Glutamatergic neuron (in vitro differentiated cells): ENCODE data around the gene RBMS1. TPM values are rescaled to one million over a fixed set of nuclear protein-coding genes. Genes with fewer than 3 reads are reported as not detected.

ENCODE experiments used
- DNase-seq: peaks from one replicate; pipeline ENCODE4 v3.0.0; 2022
- H3K27ac Mint-ChIP-seq: one replicate; pipeline ENCODE4 v1.8.0; 2020; ENCODE audit warnings: mild to moderate bottlenecking, mixed read lengths, inconsistent platforms; ENCODE audit not compliant: unreplicated experiment
- H3K27me3 Mint-ChIP-seq: one replicate; pipeline ENCODE4 v1.8.0; 2020; ENCODE audit warnings: mild to moderate bottlenecking, moderate library complexity, mixed read lengths, inconsistent platforms; ENCODE audit not compliant: unreplicated experiment
- H3K36me3 Mint-ChIP-seq: one replicate; pipeline ENCODE4 v1.8.0; 2020; ENCODE audit warnings: mild to moderate bottlenecking, mixed read lengths, inconsistent platforms; ENCODE audit not compliant: unreplicated experiment
- H3K4me1 Mint-ChIP-seq: one replicate; pipeline ENCODE4 v1.8.0; 2020; ENCODE audit warnings: mild to moderate bottlenecking, low read depth, mixed read lengths, inconsistent platforms; ENCODE audit not compliant: unreplicated experiment
- H3K4me3 Mint-ChIP-seq: one replicate; pipeline ENCODE4 v1.8.0; 2020; ENCODE audit warnings: mild to moderate bottlenecking, mixed read lengths, inconsistent platforms; ENCODE audit not compliant: unreplicated experiment
- H3K9me3 Mint-ChIP-seq: one replicate; pipeline ENCODE4 v1.8.0; 2020; ENCODE audit warnings: mild to moderate bottlenecking, moderate library complexity, mixed read lengths, inconsistent platforms; ENCODE audit not compliant: unreplicated experiment
- CTCF ChIP-seq: fragments of 200-600 bp; sonication (generic); IDR thresholded peaks from one replicate; pipeline ENCODE4 v1.5.0; 2021; ENCODE audit not compliant: partially characterized antibody, unreplicated experiment
- total RNA-seq: library from RNA; stranded (reverse); fragmentation: NEBNext Ultra II Directional; extraction: Animal tissue kit (Norgen Biotek cat#: 25700); gene quantifications from one replicate; pipeline ENCODE4 v1.2.1, GENCODE V29; 2021; ENCODE audit not compliant: unreplicated experiment

The RBMS1 gene
- total RNA-seq, 1 donor from 2014 or later = 142 TPM

DNA sequence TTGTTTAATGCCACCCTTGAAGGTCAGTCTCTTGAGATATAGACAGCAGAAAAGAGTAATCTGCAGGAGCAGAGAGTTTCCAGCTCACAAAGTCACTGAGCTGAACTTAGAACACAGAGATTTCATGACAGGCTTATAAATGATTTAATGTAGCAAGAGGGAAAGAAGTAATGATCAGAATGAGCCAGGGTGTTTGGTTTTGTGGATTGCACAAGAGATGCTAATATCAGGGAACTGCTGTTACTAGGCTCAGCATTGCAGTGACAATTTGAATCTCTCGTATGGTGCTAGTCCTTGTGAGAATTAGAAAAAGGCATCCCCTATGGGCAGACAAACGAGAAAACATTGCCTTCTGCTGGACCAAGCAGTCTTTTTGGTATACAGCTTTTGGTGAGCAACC is 231.9 kb downstream of the RBMS1 start:
- DNase-seq = no peak
- TF ChIP-seq CTCF = no peak
- no peaks in the 10 kb centered on the region for H3K36me3 Mint-ChIP-seq
- peaks cover 1% of the 10 kb centered on the region for H3K9me3 Mint-ChIP-seq
- H3K27ac Mint-ChIP-seq = no peak overlapping the region
- H3K27me3 Mint-ChIP-seq = peaks cover 2% of the 10 kb centered on the region
- H3K4me1 Mint-ChIP-seq = peaks cover 14% of the 10 kb centered on the region
- H3K4me3 Mint-ChIP-seq = no peak overlapping the region

DNA sequence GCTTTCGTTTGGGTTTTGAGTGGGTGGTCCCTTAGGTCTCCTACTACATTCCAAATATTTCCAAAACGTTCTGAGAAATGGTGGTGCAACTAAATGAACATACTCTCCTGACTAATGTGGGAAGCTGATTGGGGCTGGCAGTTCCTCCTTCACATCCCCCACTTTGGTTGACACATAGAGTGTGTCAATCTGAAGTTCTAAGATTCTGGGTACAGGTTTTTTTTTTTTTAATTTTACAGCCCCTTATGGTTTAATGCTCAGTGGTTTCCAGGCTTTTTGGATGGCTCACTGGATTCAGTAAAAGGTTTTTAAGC is 235.2 kb downstream of the RBMS1 start:
- DNase-seq = no peak
- H3K4me1 Mint-ChIP-seq = peaks cover 14% of the 10 kb centered on the region
- H3K36me3 Mint-ChIP-seq = no peaks in the 10 kb centered on the region
- no peak overlapping the region for H3K4me3 Mint-ChIP-seq
- H3K27me3 Mint-ChIP-seq = peaks cover 2% of the 10 kb centered on the region
- peaks cover 1% of the 10 kb centered on the region for H3K9me3 Mint-ChIP-seq
- TF ChIP-seq CTCF = no peak
- no peak overlapping the region for H3K27ac Mint-ChIP-seq

DNA sequence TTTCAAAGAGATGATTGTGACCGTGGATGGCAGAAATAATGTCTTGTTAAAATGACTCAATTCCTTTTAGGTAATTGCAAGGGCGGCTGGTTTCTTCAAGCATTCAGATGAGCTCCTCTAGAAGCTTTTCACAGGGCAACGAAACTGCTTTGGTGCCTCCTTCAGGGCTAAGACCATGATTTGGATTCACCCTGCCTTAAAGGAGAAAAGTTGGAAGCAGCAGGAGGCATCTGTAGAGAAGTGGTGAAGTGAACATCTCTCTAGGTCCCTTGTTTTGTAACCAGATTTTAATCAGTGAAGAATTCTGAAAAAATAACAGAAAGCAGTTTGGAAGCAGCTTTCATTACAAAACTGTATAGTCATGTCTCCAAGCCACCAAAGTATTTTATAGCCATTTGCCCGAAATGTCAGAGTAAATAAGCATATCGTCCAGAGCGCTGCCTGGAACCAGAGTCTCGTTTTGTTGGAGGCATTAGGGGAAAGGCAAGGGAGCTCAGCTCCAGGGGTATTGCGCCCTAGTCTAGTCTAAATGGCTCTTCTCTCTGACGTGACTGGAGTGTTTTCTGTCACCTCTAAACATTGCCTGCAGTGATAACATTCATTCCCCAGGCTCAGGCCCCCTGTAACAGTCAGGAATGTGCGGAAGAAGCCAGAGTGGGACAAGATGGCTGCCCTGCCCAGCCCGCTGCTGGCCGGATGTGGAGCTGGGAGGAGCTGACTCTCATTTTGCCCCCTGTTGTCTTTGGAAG is 235.7 kb downstream of the RBMS1 start:
- DNase-seq = no peak
- Mint-ChIP-seq H3K27me3 (peaks cover 2% of the 10 kb centered on the region), H3K4me1 (peaks cover 14% of the 10 kb centered on the region), H3K36me3 (no peaks in the 10 kb centered on the region), H3K27ac (no peak overlapping the region), H3K9me3 (peaks cover 1% of the 10 kb centered on the region), H3K4me3 (no peak overlapping the region)
- TF ChIP-seq CTCF = no peak

DNA sequence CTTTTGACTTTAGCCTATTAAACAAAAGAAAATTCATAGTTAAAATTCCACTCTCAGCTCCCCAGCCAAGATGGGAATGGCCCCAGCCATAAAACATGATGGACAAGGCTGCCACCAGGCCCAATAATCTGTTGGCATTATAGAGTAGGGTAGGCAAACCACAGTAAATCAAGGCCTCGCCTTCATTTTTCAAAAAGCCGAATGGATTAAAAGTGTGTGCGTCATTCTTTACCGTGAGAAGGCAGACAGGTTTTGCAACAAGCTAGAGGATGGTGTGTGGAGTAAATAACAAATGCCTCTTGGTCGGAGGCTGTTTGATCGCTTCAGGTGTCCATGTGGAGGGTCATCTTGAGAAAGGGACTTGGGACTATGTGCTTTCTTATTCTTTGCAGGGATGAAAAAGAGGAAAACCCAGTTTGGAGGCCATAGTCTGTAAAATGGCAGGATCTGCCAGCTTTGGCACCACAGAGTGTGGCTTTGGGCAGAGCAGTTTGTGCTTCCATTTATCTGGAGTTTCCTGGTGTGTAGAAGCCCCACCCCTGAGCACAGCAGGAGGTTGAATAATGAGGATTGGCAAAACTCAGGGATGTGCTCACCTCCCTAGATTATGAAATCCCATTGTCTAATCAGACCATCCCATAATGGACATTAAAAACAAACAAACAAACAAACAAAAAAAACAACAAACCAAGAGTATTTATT is 236.4 kb downstream of the RBMS1 start:
- Mint-ChIP-seq H3K4me1 (peaks cover 11% of the 10 kb centered on the region), H3K27ac (no peak overlapping the region), H3K4me3 (no peak overlapping the region)

More for the DNA sequence above, 236.4 kb downstream of the RBMS1 start:
- DNase-seq = no peak
- H3K36me3 Mint-ChIP-seq = no peaks in the 10 kb centered on the region
- no peak for TF ChIP-seq CTCF
- H3K9me3 Mint-ChIP-seq = peaks cover 1% of the 10 kb centered on the region
- H3K27me3 Mint-ChIP-seq = peaks cover 2% of the 10 kb centered on the region
